GM18861 (cell line): ENCODE measurements around the gene AGAP1.

Source experiments
- ATAC-seq: cut with Tn5 transposase; IDR thresholded peaks from one replicate; pipeline ENCODE4 v1.9.1; 2021; ENCODE audit not compliant: unreplicated experiment

Gene AGAP1

DNA sequence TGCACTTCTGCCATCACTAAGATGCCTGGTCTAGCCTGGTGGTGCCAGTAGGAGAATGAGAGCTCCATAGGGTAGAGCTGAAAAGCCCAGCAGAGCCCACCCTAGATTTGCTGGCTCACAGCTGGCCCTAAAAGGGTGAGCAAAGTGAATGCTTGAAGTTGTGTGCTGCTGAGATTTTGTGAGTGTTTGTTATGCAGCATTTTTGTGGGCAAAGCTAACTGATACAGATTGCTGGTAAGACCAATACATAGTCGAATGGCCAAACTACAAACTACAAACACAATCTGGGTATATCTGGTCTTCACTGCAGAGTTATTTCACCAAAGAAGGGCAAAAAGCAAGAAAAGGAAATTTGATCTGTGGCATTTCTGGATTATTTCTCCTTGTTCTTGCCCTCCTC, 7.1 kb upstream of the AGAP1 start:
- ATAC-seq = no peak

DNA sequence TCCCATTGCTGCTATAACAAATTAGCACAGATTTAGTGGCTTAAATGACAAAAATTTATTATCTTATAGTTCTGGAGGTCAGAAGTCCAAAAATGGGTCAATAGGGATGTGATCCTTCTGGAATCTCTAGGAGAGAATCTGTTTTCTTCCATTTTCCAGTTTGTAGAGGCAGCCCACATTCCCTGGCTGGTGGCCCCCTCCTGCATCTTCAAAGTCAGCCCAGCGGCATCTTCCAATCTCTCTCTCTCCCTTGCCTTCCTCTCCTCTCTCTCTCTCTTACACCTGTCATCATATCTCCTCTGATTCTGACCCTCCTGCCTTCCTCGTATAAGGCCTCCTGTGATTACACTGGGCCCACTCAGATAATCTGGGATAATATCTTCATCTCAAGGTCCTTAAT, 3.9 kb upstream of the AGAP1 start:
- no peak for ATAC-seq

DNA sequence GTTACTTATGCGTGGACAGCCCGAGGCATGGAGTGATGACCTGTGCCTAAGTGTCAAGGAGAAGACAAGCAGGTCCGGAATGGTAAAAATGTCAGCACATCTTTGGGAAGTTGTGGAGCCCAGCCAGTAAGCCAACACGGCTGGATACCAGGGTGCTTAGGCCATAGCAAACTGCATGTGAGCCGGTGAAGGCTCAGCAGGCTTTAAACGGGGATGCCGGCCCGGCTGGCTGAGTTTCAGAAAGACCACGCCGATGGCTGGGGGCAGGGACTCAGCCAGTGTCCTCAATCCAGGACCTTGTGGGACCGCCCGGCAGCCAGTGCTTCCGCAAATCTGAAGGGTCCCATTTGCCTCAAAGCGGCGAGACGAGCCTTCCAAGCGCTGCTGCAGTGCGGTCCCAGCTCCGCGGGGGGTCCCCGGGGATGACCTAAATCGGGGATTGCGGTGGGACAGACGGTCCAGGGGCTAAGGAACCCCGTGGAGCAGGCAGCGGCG, 946 bp upstream of the AGAP1 start:
- ATAC-seq = no peak

DNA sequence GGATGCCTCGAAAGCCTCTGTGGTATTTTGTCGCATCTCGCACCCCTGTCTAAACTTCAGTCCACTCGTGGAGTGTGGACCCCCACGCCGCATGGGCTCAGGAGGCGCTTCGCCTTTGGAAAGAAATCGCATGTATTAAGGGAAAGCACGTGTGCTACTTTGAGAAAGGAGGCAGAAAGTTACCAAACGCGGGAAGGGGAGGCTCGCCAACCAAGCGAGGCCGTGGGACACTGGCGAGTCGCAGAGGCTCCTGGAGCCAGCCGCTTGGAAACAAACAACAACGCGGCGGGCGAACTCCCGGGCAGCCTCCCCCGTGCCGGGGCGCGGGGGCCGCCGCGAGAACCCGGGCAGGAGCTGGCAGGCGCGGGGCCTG, 455 bp upstream of the AGAP1 start:
- no peak for ATAC-seq

DNA sequence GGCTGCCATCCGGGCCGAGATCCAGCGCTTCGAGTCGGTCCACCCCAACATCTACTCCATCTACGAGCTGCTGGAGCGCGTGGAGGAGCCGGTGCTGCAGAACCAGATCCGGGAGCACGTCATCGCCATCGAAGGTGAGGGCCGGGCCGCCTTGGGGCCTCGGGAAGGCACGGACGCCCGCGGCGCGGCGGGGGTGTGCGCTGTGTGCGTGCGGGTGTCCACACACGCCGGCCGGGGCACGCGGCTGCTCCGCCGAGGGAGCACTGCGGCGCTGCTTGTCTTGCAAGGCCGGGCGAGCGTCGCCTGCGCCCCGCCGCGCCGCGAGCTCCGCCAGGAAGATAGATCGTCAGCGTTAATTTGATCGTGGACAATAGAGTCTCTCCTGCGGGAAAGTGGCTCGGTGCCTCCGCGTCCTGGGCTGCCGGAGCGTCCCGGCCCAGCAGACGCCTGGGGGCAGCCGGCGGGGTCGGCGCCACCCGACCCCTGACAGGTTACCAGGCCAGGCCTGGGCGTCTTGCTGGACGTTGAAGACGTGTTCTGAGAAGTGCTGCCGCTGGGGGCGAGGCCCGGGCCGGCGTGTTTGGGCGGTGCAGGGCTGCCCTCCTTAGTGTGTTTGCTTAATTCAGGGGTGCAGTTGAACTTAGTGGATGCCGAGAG, 1.0 kb downstream of the AGAP1 start:
- no peak for ATAC-seq

DNA sequence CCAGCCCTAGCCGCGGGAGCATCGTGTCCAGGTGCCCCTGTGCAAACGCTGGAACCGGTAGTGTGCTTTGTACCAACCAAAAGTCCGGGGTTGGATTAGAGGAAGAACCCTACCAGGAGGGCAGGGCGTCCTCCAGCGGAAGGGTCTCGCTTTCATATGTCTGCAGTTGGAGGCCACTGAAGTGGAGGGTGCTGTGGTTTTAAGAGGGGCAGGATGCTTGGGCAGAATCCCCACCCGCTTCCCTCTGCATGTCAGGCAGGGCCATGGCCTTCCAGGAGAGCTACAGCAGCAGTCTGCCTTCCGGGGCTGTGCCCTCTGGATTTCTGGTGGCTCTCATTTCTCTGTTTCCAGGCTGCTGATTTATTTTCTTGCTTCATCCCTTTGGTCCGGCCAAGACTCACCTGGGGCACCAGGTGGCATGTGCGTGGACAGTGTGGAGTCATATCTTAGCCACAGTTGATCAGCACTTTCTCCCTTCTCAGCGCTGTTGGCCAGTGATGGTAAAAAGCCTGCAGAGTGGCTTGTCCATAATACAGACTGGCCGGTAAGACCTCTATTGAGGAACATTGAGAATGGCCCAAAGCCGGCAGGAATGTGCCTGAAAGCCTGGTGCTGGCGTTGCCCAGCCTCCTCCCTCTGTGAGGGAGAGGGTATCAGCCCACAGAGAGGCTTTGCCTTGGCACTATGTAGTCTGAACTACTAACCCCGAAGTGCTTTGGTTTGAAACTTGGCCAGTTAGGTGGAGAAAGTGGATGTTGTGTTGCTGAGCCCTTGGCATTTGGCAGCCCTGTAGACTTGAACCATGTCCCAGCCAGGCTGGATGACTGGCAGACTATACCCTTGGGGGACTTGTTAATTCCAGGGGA, 1.8 kb downstream of the AGAP1 start:
- ATAC-seq = no peak

DNA sequence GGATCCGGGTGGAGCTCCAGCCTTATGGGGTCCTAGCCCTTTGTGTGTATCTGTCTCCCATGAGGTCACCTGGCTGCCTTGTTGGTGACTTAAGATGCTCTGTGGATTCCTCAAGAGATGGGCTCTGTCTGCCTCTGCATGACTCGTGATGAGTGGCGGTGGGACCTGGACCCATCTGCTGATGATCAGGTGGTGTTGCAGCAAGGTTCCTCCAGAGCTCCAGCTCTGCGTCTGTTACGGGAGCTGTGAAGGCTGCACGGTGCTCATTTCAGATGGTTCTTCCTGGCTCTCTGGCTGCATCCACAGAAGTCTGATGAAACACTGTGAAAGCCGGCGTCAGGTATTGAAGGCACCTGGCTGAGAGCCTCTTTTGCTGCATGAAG, 2.4 kb downstream of the AGAP1 start:
- ATAC-seq = no peak

DNA sequence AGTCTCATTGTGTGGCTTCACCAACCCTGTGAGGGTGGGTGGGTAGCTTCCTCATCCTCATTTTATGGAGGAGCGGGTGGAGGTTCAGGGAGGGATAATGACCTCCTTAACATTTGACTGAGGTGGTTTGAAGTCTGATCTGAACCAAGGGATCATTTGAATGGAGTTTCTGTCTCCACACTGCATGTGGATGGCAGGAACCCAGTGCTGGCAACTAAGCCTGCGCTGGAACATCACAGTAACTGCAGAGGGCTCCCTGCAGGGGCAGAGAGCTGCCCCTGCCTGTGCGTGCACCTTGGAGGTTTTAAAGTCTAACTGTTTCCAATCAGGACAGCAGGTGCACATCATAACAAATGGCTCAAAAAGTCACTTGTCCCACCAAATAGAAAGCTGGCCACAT, 3.3 kb downstream of the AGAP1 start:
- no peak for ATAC-seq

DNA sequence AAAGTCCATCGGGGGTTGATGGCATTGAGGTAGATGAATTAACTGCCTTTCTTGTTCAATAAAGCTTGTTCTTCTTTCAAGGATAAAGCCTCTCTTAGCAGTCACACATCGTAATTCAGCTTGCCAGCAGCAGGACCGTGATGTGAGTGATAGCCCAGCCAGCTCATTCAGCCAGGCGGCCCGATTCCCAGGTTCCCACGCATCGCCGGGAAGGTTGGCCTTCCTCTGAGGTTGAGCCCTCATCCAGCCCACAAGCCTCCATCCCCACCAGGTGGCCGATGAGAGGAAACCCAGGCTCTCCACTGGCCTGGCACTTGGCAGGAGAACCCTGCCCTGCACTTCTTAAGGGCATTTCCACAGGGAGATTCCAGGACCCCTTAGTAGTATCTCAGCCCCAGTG, 4.7 kb downstream of the AGAP1 start:
- ATAC-seq = no peak

DNA sequence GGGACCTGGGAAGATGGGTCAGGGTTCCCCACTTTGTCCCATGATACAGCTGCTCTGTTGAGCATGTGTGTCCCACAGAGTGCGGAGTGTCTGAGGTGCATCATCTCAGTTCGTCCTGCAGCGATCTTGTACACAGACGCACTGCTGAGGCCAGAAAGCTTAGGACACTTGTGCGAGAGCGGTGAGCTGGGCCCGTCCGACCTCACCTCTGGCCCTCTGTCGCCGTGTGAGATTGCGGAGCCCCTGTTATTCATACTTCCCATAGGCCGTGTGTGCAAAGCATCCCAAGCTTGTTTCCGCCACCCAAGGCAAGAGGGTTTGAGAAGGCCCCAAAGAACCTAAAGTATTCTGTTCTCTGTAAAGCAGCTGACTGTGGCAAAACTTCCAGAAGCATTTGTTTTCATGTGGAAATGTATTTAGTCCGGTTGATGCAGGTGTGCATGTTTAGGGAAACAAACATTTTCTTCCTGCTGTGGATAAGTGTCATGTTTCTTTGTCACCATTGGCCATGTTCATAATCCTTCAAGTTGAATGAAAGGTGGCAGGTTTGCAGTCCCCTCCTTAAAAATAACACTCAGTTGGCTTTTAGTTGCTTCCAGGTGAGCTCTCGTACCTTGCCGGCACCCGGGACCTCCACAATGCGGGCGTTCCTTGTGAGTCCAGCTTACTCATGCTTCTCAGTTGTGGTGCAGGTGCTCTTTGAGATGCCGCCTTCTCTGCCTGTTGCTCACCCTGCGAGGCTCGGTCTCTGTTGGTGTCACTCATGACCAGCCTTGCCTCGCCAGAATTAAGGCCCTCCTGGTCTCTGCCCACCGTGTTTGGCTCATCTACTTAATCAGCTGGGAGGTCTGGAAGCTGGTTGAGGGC, 5.3 kb downstream of the AGAP1 start:
- ATAC-seq = no peak

DNA sequence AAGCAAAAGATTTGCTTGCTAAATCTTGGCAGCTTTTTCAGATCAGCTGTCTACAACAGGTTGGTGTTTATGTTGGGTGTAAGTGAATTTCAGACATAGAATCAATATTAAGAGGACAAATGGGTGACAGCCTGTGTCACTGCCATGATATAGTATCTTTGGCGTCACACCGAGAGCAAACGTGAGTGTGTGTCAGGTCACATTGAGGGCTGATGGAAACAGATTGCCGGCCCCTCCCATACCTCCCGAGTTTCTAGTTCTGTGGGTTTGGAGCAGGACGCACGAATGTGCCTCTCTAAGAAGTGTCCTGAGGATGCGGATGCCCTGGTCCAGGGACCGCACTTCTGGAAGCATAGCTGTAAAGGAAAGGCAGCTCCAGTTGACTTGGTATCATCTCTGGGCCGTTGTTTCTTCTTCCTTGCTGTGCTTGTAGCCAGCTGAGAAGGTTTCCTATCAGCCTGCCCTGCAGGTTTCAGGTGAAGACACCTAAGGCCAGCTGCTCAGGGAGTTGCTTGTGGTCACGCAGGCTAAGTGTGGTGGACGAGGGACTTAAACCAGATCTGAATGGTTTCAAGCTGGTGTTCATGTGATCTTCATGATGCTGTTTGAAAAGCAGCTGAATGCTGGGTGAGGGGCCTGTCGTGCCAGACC, 6.4 kb downstream of the AGAP1 start:
- ATAC-seq = no peak

DNA sequence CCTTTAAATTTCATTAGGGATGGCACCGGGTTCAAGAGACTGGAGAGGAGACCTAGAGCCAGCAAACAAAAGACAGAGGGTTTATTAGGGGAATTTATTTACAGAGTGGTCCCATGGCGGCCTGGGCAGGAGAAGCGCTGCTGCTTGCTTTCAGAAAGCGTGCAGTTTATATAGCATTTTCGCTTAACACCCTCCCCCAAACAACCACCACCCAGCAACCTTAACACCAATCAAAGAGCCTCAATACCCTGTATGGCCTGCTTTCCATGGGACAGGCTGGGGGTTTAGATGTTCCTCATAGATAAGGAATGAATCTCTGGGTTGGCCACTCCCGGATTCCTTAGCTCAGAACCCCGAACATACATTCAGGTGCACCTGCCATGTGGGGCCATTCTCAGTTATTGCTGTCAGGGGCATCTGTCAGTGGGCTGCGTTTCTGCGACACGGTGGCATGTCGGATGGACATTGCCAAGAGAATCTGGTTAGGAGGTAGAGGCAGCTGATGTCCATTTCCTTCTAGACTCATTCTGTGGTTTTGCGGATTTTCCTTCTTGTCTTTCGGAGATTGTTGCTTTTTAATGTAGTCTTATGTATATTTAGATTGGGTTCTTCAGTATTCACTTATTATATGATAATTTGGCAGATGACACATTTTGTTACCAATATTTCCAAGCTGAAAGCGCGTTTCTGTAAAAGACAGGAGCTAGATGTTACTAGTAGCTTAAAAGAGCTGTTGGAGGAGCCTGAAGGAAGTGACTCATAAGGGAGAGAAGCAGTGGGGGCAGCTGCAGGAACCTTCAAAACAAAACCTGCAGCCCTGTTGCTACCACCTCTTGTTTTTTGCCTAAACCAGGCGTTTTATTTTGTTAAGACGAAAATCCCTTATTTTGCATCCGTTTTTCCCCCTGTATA, 7.2 kb downstream of the AGAP1 start:
- no peak for ATAC-seq

DNA sequence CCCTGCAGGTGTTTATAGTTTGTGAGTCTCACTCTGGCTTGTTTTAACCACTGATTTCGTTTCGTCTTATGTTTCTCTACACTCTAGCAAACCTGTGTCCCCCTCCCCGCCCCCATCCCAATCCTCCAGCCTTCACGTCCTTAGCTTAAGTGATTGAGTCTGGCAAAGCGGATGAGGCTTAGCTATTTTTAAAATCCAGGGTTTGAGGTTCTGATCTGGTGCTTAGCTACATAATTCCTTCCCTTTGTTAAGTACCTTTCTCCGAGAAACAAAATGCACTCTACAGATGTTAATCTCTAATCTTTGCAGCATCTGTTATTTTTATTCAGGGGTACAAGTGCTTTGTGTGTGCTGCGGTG, 7.8 kb downstream of the AGAP1 start:
- ATAC-seq = no peak

DNA sequence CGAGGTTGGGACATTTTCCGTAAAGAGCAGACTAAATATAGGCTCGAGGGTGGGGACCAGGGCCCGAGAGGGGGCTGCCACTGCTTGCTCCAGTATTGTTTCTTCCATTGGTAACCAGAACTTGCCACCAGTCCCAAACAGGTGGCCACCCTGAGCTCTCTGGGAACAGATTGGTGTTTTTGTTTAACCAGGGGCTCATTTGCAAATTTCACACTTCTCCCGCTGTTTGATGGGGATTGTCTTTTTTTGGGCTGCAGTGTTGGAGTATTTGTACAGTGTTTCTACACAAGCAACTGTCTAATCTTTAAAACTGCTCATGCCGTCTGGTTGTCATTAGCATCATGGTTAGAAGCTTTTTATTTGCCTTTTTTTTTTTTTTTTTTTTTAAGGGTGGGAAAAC, 8.5 kb downstream of the AGAP1 start:
- no peak for ATAC-seq

DNA sequence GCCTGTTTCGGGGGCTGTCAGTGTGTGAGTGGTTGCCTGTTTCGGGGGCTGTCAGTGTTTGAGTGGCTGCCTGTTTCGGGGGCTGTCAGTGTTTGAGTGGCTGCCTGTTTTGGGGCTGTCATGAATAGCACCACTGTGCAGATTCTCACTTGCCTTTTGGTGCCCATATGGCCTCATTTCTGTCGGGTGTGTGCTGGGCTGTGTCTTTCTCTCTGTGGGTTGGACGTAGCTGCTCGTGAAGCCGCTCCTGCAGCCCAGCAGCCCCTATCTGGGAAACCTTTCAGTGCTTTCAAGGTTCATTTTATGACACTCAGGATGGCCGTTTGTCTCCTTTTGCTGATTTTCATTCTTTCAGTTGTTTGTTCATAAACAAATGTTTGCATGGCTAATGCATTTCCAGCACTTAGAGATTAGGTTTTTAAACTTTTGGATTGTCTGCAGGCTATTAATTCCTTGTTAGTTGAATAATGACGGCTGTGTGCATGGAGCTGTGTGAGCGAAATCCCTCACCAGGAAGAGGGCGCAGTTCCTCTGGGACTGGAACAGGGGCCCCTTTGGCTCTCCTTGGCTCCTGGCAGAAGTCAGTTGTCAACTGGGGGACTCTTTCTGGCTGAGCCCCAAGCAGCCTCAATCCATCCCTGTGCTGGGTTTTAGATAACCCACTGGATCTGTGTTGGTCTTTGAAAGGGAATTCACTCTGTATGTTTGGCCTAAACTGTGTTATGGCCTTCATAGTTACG, 10.8 kb downstream of the AGAP1 start:
- ATAC-seq = no peak

DNA sequence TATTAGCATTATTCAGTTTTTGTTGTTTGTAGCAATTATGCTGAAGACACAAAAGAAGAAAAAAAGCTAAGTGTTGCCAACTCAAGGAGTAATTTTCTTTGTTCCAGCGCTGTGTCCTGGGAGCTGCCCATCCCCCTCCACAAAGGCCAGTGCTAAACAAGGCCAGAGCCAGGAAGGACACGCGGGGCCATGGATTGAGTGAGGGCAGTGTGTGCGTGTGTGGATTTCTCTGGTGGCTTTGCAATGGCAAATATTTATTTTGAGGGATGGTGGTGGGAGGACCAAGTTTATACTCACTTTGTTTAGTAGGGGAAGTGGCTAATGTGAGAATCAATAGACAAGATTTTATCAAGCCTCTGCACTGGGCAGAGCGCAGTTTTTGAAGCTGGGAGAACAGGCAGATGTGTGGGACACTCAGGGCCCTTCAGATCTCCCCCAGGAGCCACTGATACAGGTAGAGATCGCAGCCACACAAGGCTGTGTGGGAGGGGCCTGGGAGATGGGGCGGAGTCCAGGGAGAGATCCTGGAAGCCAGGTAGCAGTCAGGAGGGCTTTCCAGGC, 11.4 kb downstream of the AGAP1 start:
- ATAC-seq = no peak

DNA sequence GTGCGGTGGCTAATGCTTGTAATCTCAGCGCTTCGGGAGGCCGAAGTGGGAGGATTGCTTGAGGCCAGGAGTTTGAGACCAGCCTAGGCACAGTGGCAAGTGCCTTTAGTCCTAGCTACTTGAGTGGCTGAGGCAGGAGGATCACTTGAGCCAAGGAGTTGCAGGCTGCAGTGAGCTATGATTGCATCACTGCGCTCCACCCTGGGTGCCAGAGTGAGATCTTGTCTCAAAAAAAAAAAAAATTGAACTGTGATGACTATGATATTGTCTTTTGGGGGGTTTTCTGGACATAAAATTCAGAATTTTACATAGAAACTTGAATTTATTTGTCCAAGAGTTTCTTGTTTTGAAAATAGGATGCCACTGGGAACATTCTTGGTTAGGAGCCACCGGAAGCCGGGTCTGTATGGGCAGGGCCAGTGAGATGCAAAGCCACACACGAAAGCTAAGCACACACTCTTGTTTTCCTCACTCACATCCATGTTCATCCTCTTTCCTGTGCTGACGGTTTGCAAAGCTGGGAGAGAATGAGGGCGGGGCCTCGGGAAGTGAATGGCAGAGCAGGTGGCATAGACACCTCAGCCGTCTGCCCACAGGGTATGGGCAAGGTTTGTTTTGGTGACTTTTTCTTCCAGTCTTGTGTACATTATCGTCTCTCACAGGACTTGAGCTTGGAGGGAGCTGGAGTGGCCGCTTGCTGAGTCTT, 12.6 kb downstream of the AGAP1 start:
- no peak for ATAC-seq

DNA sequence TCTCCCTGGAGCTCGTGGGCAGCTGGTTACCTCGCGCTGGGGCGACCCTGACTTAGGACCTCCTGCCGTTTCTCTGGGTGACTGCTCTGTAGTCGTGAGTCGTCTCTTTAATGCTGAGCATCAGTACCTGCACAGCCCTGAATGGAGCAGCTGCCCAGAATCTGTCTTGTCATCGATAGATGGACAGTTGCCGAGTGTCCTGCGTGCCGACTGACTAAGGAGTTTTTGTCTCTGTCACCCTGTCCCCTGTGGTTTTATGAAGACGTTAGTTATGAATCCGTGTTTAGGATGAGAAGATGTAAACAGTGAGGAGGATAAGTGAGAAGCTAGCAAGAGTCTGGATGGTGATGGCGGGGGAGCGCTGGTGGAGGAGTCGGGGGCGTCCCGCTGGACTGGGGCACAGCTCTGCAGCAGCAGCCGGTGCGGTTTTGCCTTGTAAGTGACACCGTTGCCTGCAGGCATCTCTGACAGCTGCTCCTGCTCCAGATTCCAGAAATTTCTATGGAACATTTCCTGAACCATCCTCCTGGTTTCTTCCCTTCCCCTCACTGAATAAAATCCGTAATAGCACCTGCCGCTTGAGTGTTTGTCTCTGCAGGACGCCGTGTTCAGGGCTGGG, 13.3 kb downstream of the AGAP1 start:
- ATAC-seq = no peak
